DMS153 treated with DMSO at 0.1 percent for 48 hours (cell line): ENCODE measurements around the gene ERAP2.

Experiments
- DNase-seq: peaks from one replicate; lab custom pipeline; 2025; ENCODE audit not compliant: unreplicated experiment; lab: John Stamatoyannopoulos, UW

Gene ERAP2

GRCh38 chr5:96893342-96893741 lies 17.0 kb downstream of the ERAP2 start:
- no peak for DNase-seq

GRCh38 chr5:96896276-96896675 lies 20.0 kb downstream of the ERAP2 start:
- no peak for DNase-seq

DNA sequence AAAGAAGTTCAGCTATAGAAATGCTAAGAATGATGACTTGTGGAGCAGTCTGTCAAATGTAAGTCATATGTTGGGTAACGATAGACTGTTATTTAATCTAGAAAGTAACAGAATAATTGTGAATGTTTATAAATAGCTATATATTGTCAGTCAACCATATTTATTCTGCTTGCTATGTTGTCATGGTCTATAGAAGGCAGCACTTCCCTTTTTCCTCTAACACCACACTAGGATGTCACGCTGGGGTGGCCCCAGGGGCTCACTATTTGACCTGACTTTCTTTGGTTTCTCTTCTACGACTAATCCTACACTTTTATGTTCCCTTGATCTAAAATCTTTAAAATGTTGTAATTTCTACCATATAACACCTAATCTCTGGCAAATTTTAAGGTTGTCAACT lies 20.5 kb downstream of the ERAP2 start:
- no peak for DNase-seq

DNA sequence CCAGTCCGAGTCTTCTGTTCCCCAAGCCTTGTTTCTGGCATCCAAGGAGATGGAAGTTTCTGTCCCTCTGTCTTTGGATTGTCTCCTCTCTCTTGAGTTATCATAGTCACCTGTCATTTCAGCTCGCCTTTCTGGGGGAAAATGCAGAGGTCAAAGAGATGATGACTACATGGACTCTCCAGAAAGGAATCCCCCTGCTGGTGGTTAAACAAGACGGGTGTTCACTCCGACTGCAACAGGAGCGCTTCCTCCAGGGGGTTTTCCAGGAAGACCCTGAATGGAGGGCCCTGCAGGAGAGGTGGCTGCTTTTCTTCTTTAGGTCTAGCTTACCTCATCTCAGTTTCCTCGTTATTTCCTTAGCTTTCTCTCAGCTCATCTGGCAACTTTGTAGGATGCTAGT lies 25.1 kb downstream of the ERAP2 start:
- no peak for DNase-seq

- DNase-seq = no peak
These were observed 25.5 kb downstream of the ERAP2 start for GRCh38 chr5:96901841-96902240.

- DNase-seq = no peak
These were observed 26.6 kb downstream of the ERAP2 start for GRCh38 chr5:96902876-96903275.

DNA sequence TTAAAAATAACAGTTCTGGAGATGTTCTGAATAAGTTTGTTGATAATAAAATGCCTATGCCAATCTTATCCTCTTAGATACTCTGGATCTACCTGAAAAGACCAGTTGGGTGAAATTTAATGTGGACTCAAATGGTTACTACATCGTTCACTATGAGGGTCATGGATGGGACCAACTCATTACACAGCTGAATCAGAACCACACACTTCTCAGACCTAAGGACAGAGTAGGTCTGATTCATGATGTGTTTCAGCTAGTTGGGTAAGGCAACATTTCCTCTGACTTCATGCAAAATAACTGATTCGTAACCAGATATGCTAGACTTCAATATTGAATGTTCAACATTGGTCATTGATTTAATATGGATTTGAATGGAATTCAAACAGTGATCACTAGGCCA lies 27.0 kb downstream of the ERAP2 start:
- no peak for DNase-seq

DNA sequence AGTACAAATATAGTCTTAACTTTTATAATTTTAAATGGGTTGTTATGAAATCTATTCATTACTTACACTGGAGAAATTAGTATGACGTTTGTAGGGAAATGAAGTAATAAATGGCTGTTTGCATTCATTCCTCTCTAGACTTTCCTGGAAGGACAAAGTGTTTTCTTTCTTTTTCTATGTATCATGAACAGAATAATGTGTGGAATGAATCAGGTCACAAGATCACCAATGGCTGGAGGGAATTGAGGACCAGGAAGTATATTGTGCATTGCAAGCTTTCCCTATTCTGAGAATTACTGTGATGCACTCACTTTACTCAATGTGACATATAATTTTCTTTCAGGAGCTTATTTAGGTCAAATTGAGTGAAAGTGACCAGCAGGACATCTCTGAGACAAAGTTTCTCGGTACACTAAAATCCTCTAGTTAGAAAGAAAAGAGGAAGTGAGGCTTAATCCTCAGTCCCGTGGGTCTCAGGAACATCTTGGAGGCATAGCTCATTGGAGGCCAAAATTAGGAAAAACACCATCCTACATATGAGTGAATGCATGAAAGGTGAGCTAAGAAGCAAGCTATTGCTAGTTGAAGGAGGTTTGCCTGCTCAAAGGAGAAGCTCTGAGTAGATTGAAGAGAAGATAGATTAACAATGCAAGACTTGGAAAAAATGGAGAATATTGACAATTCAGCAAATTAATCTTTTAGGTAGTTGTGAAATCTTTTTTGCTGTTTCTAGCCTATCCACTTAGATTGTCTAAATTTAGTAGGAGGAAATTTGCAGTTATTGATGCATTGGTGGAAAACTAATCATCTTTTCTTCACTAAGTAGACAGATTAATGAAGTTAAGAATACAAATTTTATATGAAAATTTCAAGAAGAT lies 28.0 kb downstream of the ERAP2 start:
- DNase-seq = no peak

DNA sequence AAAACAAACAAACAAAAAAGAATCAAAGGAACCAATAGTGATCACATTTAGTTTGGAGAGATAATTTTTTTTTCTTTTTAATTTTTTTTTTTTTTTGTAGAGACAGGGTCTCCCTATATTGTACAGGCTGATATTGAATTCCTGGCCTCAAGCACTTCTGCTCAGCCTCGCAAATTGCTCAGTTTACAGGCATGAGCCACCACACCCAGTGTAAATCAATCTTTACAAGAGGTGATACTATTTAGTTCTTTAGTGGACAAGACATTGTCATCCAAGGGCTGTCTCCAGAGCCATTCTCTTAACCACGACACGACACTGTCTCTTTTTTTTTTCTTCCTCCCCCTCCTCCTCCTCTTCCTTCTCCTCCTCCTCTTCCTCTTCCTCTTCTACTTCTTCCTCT lies 29.6 kb downstream of the ERAP2 start:
- DNase-seq = no peak

DNA sequence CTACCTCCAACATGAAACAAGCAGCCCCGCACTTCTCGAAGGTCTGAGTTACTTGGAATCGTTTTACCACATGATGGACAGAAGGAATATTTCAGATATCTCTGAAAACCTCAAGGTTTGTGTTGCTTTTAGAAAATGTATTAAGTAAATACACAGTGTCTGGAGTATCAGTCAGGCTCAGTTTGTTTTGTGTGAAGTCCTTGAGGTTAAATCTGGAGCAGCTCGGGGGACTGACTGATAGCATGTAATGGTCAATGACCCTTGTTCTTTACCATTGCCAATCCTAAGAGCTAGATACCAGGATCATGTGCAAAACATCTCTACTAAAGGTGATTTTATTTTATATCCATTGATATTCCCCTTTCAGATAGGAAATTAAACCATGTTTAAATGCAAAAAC lies 32.7 kb downstream of the ERAP2 start:
- DNase-seq = no peak

GRCh38 chr5:96909435-96909834 lies 33.1 kb downstream of the ERAP2 start:
- DNase-seq = no peak

DNA sequence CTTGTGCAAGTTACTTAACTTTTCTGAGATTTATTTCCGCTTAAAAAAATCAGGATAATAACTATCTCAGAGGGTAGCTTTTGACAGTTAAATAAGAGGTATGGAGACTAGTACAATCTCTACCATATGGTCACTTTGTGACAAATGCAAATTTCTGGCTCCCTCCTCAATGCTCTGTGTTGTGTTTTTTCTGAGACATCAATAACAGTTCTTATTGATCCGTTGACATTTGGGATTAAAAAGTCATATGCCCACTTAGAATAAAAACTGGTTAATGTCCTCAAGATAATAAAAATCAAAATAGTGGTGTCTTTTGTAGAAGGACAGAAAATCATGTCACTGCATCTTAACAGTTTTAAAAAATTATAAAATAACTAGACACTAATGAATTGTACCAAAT lies 34.8 kb downstream of the ERAP2 start:
- no peak for DNase-seq

DNA sequence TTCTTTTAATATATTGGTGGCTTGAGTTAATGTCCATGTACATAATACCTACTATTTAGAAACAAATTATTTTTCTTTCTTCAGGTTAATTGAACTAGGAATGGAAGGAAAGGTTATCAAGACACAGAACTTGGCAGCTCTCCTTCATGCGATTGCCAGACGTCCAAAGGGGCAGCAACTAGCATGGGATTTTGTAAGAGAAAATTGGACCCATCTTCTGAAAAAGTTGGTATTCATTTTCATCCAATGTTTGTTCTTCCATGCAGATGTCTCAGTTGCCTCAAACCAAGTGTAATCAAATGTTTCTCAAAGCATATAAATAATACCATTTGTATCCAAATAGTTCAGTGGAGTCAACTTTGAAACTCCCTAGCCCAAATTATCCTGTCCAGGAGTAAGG lies 36.9 kb downstream of the ERAP2 start:
- no peak for DNase-seq

DNA sequence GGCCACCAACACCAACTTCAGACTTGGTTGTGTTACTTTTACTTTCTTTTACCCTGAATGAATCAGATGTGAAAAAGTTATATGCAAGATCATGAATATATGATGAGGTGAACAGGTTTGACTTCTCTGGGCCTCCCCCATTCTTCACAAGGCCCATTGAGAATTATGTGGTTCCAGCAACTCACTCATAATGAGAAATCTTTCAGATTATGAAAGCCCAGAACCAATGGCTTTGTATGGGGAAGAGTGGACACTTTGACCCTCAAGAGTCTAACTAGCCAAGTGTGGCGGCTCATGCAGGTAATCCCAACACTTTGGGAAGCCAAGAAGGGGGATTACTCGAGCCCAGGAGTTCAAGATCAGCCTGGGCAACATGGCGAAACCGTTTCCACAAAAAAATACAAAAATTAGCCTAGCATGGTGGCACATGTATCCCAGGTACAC lies 43.5 kb downstream of the ERAP2 start:
- DNase-seq = no peak

- no peak for DNase-seq
These were observed 44.5 kb downstream of the ERAP2 start for GRCh38 chr5:96920744-96921355.

GRCh38 chr5:96922499-96923244 lies 46.4 kb downstream of the ERAP2 start:
- DNase-seq = no peak

DNA sequence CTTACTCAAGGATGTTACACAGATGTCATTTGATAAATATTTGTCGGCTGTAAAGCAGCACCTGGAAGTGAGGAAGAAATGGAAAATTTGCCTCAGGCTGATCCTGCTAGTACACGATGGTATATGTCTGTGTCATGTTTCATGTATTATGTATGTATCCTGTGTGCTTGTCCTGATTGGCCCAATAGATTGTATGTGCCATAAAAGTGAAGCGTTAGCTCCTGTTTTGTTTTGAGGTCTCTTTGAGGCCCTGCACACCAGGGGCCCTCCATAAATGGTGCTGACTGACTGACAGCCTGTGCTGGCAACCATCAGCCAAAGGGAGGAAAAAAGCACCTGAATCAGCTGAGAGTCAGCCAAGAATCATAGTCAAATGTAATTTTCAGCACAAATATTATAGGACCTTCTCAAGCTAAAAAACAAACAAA lies 47.7 kb downstream of the ERAP2 start:
- no peak for DNase-seq

DNA sequence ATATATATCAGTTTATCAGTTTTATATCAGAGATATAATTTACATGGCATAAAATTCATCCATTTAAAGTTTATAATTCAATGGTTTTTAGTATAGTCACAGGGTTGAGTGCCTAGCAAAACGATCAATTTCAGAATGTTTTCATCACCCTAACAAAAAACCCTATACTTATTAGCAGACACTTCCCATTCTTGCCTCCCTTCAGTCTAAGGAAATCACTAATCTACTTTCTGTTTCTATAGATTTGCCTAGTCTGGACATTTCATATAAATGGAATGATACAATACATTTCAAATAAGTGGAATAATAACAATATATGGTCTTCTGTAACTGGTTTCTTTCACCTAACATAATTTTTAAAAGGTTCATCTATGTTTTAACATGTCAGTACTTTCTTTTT lies 50.0 kb downstream of the ERAP2 start:
- no peak for DNase-seq

- no peak for DNase-seq
These were observed 50.7 kb downstream of the ERAP2 start for GRCh38 chr5:96927008-96927407.

GRCh38 chr5:96928931-96929708 lies 52.8 kb downstream of the ERAP2 start:
- no peak for DNase-seq

- DNase-seq = no peak
These were observed 53.8 kb downstream of the ERAP2 start for GRCh38 chr5:96930058-96930457.
